Activated CD8-positive, alpha-beta memory T cell treated with anti-CD3 and anti-CD28 coated beads for 4 hours (primary cell): ENCODE results near the gene CDC16.
"Not testable (repeated sequence)": the region's sequence is repeated elsewhere in the genome, so short reads cannot be mapped to it uniquely, and the experiment has no call there.

Source experiments
- DNase-seq, 2 donors: peaks; one replicate each; pipeline ENCODE4 v3.0.0-alpha.2; 2020; ENCODE audit warnings: low read depth in 2 of 2

The CDC16 gene

GRCh38 chr13:114234645-114235421, at the start of gene CDC16:
CDC16 (plus strand) TSS chr13:114234897; CDS start chr13:114235085, 188 bp downstream.
- DNase-seq: peak; percentile 73 to 79

GRCh38 chr13:114185182-114185971, 49.3 kb upstream of the CDC16 start:
- DNase-seq: no peak

GRCh38 chr13:114194853-114195252, 39.8 kb upstream of the CDC16 start:
- no peak for DNase-seq

GRCh38 chr13:114196629-114197028, 38.1 kb upstream of the CDC16 start:
- DNase-seq: no peak

GRCh38 chr13:114198556-114198955, 36.1 kb upstream of the CDC16 start:
- no peak for DNase-seq

GRCh38 chr13:114199526-114199925, 35.2 kb upstream of the CDC16 start:
- DNase-seq: not testable (repeated sequence)

GRCh38 chr13:114199954-114200353, 34.7 kb upstream of the CDC16 start:
- DNase-seq: no peak

- no peak for DNase-seq
These were observed 34.2 kb upstream of the CDC16 start for GRCh38 chr13:114200399-114200911.

GRCh38 chr13:114202581-114202980, 32.1 kb upstream of the CDC16 start:
- no peak for DNase-seq

GRCh38 chr13:114203536-114203935, 31.2 kb upstream of the CDC16 start:
- no peak for DNase-seq

- no peak for DNase-seq
These were observed 29.8 kb upstream of the CDC16 start for GRCh38 chr13:114204894-114205293.

- no peak for DNase-seq
These were observed 26.6 kb upstream of the CDC16 start for GRCh38 chr13:114208134-114208533.

GRCh38 chr13:114211446-114212157, 23.1 kb upstream of the CDC16 start:
- no peak for DNase-seq

- no peak for DNase-seq
These were observed 22.6 kb upstream of the CDC16 start for GRCh38 chr13:114212158-114212495.

GRCh38 chr13:114213980-114214379, 20.7 kb upstream of the CDC16 start:
- DNase-seq: no peak

- DNase-seq: no peak
These were observed 15.3 kb upstream of the CDC16 start for GRCh38 chr13:114219392-114219791.

GRCh38 chr13:114222461-114222968, 12.2 kb upstream of the CDC16 start:
- DNase-seq: no peak

- DNase-seq: no peak
These were observed 10.5 kb upstream of the CDC16 start for GRCh38 chr13:114224201-114224600.

GRCh38 chr13:114225610-114226009, 9.1 kb upstream of the CDC16 start:
- no peak for DNase-seq

- DNase-seq: no peak
These were observed 8.6 kb upstream of the CDC16 start for GRCh38 chr13:114226088-114226487.

- peak; percentile 68 to 71 for DNase-seq
These were observed 7.9 kb upstream of the CDC16 start for GRCh38 chr13:114226699-114227323.

- DNase-seq: no peak
These were observed 7.2 kb upstream of the CDC16 start for GRCh38 chr13:114227528-114227927.
